H9 (cell line): ENCODE results near the gene CFAP119. TPM values are rescaled to one million over a fixed set of nuclear protein-coding genes. Genes with fewer than 3 reads are reported as not detected.

Source experiments
- DNase-seq: peaks from one replicate; pipeline ENCODE4 v3.0.0-alpha.2; 2017
- H2AFZ ChIP-seq: one replicate; pipeline ENCODE4 v1.6.1; 2013; ENCODE audit warnings: mild to moderate bottlenecking, low read length, control low read depth, moderate library complexity
- H2AK5ac ChIP-seq: 2 replicates; pipeline ENCODE4 v1.6.1; 2013; ENCODE audit warnings: low read length, control low read depth, mixed read lengths; ENCODE audit not compliant: insufficient read length
- H2BK120ac ChIP-seq: one replicate; pipeline ENCODE4 v1.6.1; 2013; ENCODE audit warnings: low read depth, mild to moderate bottlenecking, low read length, control low read depth, inconsistent platforms; ENCODE audit not compliant: poor library complexity, severe bottlenecking
- H2BK12ac ChIP-seq: 2 replicates; pipeline ENCODE4 v1.6.1; 2013; ENCODE audit warnings: low read length, control low read depth, mixed read lengths, low read depth; ENCODE audit not compliant: insufficient read length
- H2BK15ac ChIP-seq: 2 replicates; pipeline ENCODE4 v1.6.1; 2013; ENCODE audit warnings: low read depth, low read length, control low read depth
- H2BK20ac ChIP-seq: one replicate; pipeline ENCODE4 v1.6.1; 2013; ENCODE audit warnings: low read depth, mild to moderate bottlenecking, low read length, control low read depth, inconsistent platforms; ENCODE audit not compliant: poor library complexity, severe bottlenecking
- H2BK5ac ChIP-seq: 2 replicates; pipeline ENCODE4 v1.6.1; 2013; ENCODE audit warnings: low read length, control low read depth, mixed read lengths; ENCODE audit not compliant: insufficient read length
- H3K14ac ChIP-seq: 2 replicates; pipeline ENCODE4 v1.6.1; 2013; ENCODE audit warnings: low read length, control low read depth; ENCODE audit not compliant: insufficient read depth
- H3K18ac ChIP-seq: 2 replicates; pipeline ENCODE4 v1.6.1; 2013; ENCODE audit warnings: low read depth, mild to moderate bottlenecking, mixed read lengths, low read length, control low read depth; ENCODE audit not compliant: insufficient read length
- H3K23ac ChIP-seq: 2 replicates; pipeline ENCODE4 v1.6.1; 2013; ENCODE audit warnings: low read length, control low read depth, mixed read lengths, low read depth; ENCODE audit not compliant: insufficient read length
- H3K23me2 ChIP-seq: 2 replicates; pipeline ENCODE4 v1.6.1; 2013; ENCODE audit warnings: low read depth, mild to moderate bottlenecking, mixed read lengths, low read length, control low read depth; ENCODE audit not compliant: insufficient read length, poor library complexity, severe bottlenecking
- H3K27ac ChIP-seq: 2 replicates; pipeline ENCODE4 v1.5.1; 2013; ENCODE audit warnings: low read length, control low read depth, mixed read lengths, low read depth; ENCODE audit not compliant: insufficient read length
- H3K27me3 ChIP-seq: 2 replicates; pipeline ENCODE4 v1.6.1; 2013; ENCODE audit warnings: low read length, control low read depth, inconsistent platforms; ENCODE audit not compliant: insufficient read depth
- H3K4ac ChIP-seq: 2 replicates; pipeline ENCODE4 v1.6.1; 2013; ENCODE audit warnings: low read depth, mild to moderate bottlenecking, control low read depth, inconsistent platforms, low read length, moderate library complexity
- H3K4me1 ChIP-seq: 2 replicates; pipeline ENCODE4 v1.6.1; 2013; ENCODE audit warnings: low read length, control low read depth, inconsistent platforms; ENCODE audit not compliant: insufficient read depth
- H3K4me2 ChIP-seq: 2 replicates; pipeline ENCODE4 v1.6.1; 2013; ENCODE audit warnings: low read length, control low read depth, mixed read lengths; ENCODE audit not compliant: insufficient read length, insufficient read depth
- H3K56ac ChIP-seq: 2 replicates; pipeline ENCODE4 v1.6.1; 2013; ENCODE audit warnings: low read depth, mild to moderate bottlenecking, mixed read lengths, low read length, control low read depth; ENCODE audit not compliant: insufficient read length
- H3K79me1 ChIP-seq: 2 replicates; pipeline ENCODE4 v1.6.1; 2013; ENCODE audit warnings: low read depth, mild to moderate bottlenecking, moderate library complexity, low read length, control low read depth, inconsistent platforms; ENCODE audit not compliant: insufficient read depth, poor library complexity, severe bottlenecking
- H3K79me2 ChIP-seq: 2 replicates; pipeline ENCODE4 v1.6.1; 2013; ENCODE audit warnings: low read length, control low read depth, inconsistent platforms; ENCODE audit not compliant: insufficient read depth
- H3K9ac ChIP-seq: 2 replicates; pipeline ENCODE4 v1.6.1; 2013; ENCODE audit warnings: low read length, control low read depth, mixed read lengths; ENCODE audit not compliant: insufficient read length; ENCODE audit errors: extremely low read depth
- H3K9me3 ChIP-seq: one replicate; pipeline ENCODE4 v1.6.1; 2013; ENCODE audit warnings: low read depth, low read length, inconsistent platforms; ENCODE audit not compliant: control insufficient read depth
- H3T11ph ChIP-seq: one replicate; pipeline ENCODE4 v1.6.1; 2013; ENCODE audit warnings: mild to moderate bottlenecking, low read length, control low read depth, inconsistent platforms
- H4K20me1 ChIP-seq: one replicate; pipeline ENCODE4 v1.6.1; 2013; ENCODE audit not compliant: control insufficient read depth, insufficient read length, insufficient read depth
- H4K5ac ChIP-seq: 2 replicates; pipeline ENCODE4 v1.6.1; 2013; ENCODE audit warnings: low read depth, mild to moderate bottlenecking, mixed read lengths, low read length, control low read depth; ENCODE audit not compliant: insufficient read length
- H4K8ac ChIP-seq: replicated peaks from 2 replicates; pipeline ENCODE4 v1.6.1; 2013; ENCODE audit warnings: low read length, control low read depth, mixed read lengths, low read depth; ENCODE audit not compliant: insufficient read length
- H4K91ac ChIP-seq: 2 replicates; pipeline ENCODE4 v1.6.1; 2013; ENCODE audit warnings: low read depth, mild to moderate bottlenecking, moderate library complexity, mixed read lengths, low read length, control low read depth; ENCODE audit not compliant: insufficient read length
- H3K27ac Mint-ChIP-seq, 3 experiments: 2 replicates in 2 of 3; 3 replicates in 1 of 3; pipeline ENCODE4 v1.8.0; 2020 to 2021; ENCODE audit warnings: mixed read lengths in 3 of 3, mild to moderate bottlenecking in 1 of 3, moderate library complexity in 1 of 3
- H3K27me3 Mint-ChIP-seq: 2 replicates; pipeline ENCODE4 v1.8.0; 2021; ENCODE audit warnings: low read depth, mild to moderate bottlenecking, moderate library complexity, mixed read lengths
- H3K36me3 Mint-ChIP-seq, 3 experiments: 2 replicates in 2 of 3; 3 replicates in 1 of 3; pipeline ENCODE4 v1.8.0; 2020 to 2021; ENCODE audit warnings: low read depth in 3 of 3, mixed read lengths in 3 of 3; ENCODE audit not compliant: insufficient read depth in 1 of 3
- H3K4me1 Mint-ChIP-seq, 2 experiments: 2 replicates each; pipeline ENCODE4 v1.8.0; 2020; ENCODE audit warnings: mixed read lengths in 2 of 2
- H3K4me3 Mint-ChIP-seq, 2 experiments: 2 replicates in 1 of 2; 3 replicates in 1 of 2; pipeline ENCODE4 v1.8.0; 2020 to 2021; ENCODE audit warnings: mild to moderate bottlenecking in 2 of 2, mixed read lengths in 2 of 2, moderate library complexity in 1 of 2
- H3K9me3 Mint-ChIP-seq, 2 experiments: 2 replicates in 1 of 2; 3 replicates in 1 of 2; pipeline ENCODE4 v1.8.0; 2020; ENCODE audit warnings: mild to moderate bottlenecking in 2 of 2, mixed read lengths in 2 of 2, moderate library complexity in 1 of 2
- WGBS: extraction: QIAGEN DNeasy Blood & Tissue Kit; methylation state at CpG from one replicate; pipeline ENCODE4 v1.1.7; 2013; ENCODE audit warnings: missing lambda C conversion rate, low lambda C conversion rate, mixed read lengths; ENCODE audit not compliant: insufficient read length; ENCODE audit errors: extremely low coverage; 5-methylcytosine and 5-hydroxymethylcytosine counted together
- total RNA-seq: library from RNA; stranded (reverse); gene quantifications from 2 replicates; pipeline ENCODE4 v1.2.1, GENCODE V29; 2021
- TF ChIP-seq, protein P1 (sequence below): fragments of 200-600 bp; sonication (generic); conservative IDR thresholded peaks from 3 replicates; pipeline ENCODE4 v1.8.0; 2021; ENCODE audit warnings: antibody characterized with exemption, mild to moderate bottlenecking

Gene CFAP119
- total RNA-seq, 1 experiment from 2014 or later = 5.4 TPM

- no peak overlapping the region for H4K91ac ChIP-seq
- no peak overlapping the region for H3T11ph ChIP-seq
- H3K56ac ChIP-seq = no peak overlapping the region
- H3K9me3 Mint-ChIP-seq = no peaks in the 10 kb centered on the region; a peak in 1 of 5 replicates
- no peak overlapping the region for H2BK20ac ChIP-seq
- DNase-seq = no peak
- no peaks in the 10 kb centered on the region for H3K27me3 Mint-ChIP-seq
- no CpG with 5 or more reads among the region's 8 CpGs for WGBS
- H4K20me1 ChIP-seq = no peaks in the 10 kb centered on the region
- H3K23me2 ChIP-seq = no peaks in the 10 kb centered on the region
- no peak overlapping the region for H2BK5ac ChIP-seq
- no peaks in the 10 kb centered on the region for H3K27me3 ChIP-seq
- no peak overlapping the region for H3K18ac ChIP-seq
- H3K36me3 Mint-ChIP-seq = peaks cover 64 to 91% (median 72%) of the 10 kb centered on the region in 3 experiments
- H2BK12ac ChIP-seq = no peak overlapping the region
- H3K79me2 ChIP-seq = no peaks in the 10 kb centered on the region
- H3K9ac ChIP-seq = no peak overlapping the region
- H2AK5ac ChIP-seq = no peak overlapping the region
- no peak overlapping the region for H4K5ac ChIP-seq
- H3K79me1 ChIP-seq = no peaks in the 10 kb centered on the region
- no peak overlapping the region for H2BK15ac ChIP-seq
- H3K9me3 ChIP-seq = no peaks in the 10 kb centered on the region
- TF ChIP-seq, protein P1, sequence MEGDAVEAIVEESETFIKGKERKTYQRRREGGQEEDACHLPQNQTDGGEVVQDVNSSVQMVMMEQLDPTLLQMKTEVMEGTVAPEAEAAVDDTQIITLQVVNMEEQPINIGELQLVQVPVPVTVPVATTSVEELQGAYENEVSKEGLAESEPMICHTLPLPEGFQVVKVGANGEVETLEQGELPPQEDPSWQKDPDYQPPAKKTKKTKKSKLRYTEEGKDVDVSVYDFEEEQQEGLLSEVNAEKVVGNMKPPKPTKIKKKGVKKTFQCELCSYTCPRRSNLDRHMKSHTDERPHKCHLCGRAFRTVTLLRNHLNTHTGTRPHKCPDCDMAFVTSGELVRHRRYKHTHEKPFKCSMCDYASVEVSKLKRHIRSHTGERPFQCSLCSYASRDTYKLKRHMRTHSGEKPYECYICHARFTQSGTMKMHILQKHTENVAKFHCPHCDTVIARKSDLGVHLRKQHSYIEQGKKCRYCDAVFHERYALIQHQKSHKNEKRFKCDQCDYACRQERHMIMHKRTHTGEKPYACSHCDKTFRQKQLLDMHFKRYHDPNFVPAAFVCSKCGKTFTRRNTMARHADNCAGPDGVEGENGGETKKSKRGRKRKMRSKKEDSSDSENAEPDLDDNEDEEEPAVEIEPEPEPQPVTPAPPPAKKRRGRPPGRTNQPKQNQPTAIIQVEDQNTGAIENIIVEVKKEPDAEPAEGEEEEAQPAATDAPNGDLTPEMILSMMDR = no peak
- H2AFZ ChIP-seq = no peak overlapping the region
- H3K4me1 ChIP-seq = no peaks in the 10 kb centered on the region
- no peak overlapping the region for H3K4me2 ChIP-seq
- H3K4me1 Mint-ChIP-seq = no peaks in the 10 kb centered on the region
- H3K27ac Mint-ChIP-seq = no peak overlapping the region
- no peak overlapping the region for H4K8ac ChIP-seq
- no peak overlapping the region; the same call in 1 of the 2 replicates for H3K14ac ChIP-seq
- H3K23ac ChIP-seq = no peak overlapping the region
- H3K4ac ChIP-seq = no peak overlapping the region
- no peak overlapping the region for H3K27ac ChIP-seq
- no peak overlapping the region for H3K4me3 Mint-ChIP-seq
- no peak overlapping the region for H2BK120ac ChIP-seq
Measured at GRCh38 chr16:30721167-30721566, 40.7 kb downstream of the CFAP119 start.
